ENCODE measurements around the gene GALNTL6.

The GALNTL6 gene

DNA sequence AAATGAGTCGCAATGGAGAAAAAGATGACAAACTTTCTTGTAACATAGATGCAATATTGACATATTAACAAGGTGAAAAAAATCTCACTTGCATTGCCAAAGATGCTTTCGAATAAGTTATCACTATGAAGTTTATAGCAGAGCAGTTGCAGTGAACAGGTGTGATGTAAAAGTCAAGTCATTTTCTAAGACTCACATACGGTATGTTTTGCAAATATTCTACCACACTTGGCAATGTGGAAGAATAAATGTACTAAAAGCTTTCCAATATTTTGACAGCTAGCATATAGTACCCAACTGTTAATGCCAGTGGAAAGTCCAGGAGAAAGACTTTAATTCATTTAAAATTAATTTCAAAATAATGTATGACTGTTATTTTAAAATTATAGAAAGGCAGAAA, 76.5 kb downstream of the GALNTL6 start:
- DNase-seq: no peak

DNA sequence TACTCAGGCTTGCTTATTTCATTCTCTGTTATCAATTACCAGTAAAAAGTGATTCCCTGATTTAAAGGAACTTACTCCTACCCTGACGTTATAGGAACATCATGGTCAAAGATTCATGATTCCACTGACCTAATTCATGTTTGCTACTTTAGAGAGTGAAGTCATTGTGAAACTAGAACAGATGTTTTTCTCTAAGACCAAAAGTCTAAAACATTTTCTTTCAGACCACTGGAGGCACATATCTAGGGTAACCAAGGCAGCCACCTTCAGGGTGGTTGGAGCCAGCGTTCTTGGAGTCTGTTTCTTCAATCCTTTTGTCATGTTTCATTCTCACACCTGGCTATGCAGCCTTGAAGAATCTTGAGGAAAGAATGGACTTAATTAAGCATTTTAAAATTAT, 77.8 kb downstream of the GALNTL6 start:
- no peak for DNase-seq

DNA sequence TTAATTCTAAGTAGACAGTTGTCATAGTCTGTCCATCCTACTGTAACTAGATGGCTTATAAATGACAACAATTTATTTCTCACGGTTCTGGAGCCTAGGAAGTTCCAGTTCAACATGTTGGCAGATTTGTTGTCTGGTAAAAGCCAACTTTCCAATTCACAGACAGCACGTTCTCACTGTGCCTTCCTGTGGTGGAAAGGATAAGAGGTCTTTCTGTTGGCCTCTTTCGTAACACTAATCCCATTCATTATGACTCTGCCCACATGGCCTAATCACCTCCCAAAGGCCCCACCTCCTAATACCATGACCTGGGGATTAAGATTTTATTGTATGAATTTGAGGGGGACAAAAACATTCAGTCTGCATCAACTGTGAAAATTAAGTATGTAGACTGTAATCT, 83.2 kb downstream of the GALNTL6 start:
- DNase-seq: no peak

DNA sequence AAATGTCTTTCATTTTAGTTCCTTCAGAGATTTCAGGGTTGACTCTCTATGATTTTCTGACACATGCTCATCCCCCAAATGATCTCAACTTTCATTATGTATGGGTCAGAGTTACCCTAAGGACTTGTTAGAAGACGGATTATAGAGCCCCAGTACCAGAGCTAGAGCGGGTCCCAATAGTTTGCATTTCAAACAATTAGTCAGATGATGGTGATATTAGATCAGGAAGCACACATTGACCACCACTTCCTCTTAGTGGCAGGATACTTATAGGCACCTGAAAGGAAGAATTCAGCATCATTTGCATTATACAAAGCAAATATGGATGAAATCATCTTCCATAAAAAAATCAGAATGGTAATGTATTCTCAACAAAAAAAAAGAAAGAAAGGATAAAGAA, 106.1 kb downstream of the GALNTL6 start:
- DNase-seq: no peak

DNA sequence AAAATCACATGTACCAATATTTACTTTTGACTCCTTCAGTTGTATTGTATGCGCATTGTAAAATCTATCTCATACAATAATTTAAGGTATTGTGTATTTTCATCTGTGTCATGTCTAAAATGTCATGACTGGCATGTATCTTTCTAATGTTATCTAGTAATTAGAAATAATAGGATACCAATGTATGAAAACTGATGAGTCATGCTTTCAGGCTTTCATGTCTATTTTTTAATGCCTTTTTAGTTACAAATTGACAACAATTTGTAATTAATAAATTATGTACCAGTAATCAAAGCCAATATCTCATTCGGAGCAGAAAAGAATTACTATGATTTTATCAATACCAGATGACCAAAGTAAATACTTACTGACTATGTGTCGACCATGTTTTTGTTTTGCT, 107.7 kb downstream of the GALNTL6 start:
- no peak for DNase-seq

DNA sequence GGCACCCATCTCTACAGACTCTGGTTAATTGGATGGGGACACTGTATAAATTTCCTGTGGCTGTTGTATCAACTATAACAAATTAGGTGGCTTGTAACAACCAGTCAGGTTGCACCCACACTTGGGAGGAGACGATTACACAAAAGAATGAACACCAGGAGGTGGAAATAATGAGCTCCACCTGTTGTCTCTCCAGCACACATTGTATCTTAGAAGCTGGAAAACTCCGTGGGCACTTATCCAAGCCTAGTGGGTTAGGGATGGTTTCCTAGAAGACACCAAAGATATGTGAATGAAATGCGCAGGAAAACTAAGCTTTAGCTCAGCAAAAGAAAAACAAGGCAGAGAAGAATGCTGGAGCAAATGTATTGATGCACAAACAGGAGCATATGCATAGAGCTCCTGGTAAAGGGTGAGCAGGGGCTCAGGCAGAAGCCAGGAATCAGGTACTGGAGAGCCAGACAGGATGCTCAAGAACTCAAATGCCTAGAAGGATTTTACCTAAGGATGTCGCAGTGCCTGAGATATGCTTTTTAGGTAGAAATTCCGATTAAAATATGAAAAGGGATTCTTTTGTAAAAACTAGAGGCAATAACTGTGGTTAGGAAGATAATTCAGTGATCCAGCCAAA, 111.7 kb downstream of the GALNTL6 start:
- DNase-seq: no peak

DNA sequence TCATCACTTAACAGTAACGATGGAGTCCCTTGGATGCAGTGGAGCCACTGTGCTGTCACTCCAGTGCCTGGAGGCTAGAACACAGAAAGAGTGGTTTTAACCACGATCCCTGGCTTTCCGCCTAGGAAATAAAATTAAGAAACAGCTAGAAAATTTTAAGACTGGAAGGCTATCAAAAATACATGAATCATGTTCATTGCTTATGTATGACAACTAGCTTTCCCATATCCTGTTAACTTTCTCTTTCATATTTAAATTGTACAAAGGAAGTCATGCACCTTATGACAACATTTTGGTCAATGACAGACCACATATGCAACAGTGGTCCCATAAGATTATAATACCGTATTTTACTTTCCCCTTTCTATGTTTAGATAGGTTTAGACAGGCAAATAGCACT, 115.1 kb downstream of the GALNTL6 start:
- no peak for DNase-seq

DNA sequence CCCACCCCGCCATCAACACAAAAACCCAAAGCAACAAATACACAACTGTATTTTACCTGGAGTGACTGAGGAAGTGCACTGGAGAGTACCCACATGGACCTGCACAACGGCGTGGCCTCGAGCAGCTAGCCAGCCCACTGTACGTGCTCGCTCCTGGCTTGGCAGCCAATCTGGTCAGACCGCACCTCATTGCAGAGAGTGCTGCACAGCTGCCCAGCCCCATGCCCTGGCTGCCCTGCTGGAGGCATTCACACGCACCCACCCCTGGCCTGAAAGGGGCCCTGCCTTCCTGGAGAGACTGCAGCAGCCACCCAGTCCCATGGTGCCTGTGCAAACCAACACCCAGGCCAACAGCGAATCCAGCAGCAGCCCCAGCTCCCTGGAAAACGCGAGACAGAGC, 116.3 kb downstream of the GALNTL6 start:
- no peak for DNase-seq

DNA sequence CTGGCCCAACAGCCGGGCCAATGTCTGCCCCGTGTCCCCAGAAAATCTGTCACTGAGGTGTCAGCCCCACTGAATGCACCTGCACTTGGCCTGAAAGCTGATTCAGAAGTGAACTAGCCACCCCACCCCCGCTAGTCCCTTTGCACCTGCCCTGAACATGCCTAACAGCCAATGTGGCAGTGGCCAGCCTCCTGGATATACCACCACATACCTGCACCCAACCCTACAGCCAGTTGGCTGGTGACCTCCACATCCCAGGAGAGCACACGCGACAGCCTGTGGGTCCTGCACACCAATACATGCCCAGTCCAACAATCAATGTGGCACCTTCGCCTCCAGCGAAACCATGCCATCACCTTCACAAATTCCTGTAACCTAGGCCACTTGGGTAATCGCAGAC, 116.7 kb downstream of the GALNTL6 start:
- DNase-seq: no peak

DNA sequence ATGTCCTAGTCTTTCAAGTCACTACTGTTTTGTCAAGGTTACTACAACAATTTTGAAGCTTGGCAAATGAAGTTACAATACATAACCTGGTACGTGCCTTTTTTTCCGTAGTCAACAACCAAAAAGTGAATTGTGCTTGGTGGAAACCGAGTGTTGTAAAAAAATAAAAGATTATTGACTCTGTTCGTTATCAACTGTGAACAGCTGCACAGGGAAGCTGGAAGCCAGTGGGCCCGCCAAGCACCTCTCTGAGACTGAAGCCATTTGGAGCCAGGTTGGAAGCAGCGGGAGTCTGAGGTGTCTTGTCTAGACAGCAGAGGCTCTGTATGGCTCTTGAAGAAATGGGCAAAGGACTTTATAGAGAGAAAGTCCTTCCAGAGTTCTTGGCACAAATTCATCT, 119.0 kb downstream of the GALNTL6 start:
- DNase-seq: no peak

DNA sequence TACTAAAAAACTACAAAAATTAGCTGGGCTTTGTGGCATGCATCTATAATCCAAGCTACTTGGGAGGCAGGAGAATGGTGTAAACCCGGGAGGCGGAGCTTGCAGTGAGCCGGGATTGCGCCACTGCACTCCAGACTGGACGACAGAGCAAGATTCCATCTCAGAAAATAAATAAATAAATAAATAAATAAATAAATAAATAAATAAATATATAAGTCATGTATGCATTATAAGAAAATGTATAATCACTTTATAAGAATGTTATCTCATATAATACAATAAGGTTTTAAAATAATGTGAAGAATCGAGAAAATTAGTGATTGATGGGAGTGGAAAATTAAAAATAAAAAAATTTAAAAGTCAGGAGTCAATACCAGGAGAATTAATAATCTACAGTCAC, 127.5 kb downstream of the GALNTL6 start:
- no peak for DNase-seq

DNA sequence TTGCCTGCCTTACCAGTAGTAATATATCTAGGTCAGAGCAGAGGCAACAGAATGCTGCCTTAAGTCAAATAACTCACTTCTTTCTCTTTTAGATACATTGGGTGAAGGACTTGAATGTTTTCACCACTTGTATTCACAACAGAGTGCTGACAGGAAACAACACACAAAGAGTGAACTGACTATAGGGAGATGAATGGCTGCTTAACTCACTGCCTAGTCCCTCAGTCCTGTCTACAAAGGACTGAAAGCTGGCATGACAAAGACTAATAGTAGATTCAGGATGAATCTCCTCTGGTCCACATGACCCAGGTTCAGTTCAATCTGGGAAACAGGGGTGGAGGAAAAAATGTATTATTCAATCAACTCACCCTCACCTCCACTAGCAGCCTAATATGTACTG, 134.2 kb downstream of the GALNTL6 start:
- DNase-seq: no peak

DNA sequence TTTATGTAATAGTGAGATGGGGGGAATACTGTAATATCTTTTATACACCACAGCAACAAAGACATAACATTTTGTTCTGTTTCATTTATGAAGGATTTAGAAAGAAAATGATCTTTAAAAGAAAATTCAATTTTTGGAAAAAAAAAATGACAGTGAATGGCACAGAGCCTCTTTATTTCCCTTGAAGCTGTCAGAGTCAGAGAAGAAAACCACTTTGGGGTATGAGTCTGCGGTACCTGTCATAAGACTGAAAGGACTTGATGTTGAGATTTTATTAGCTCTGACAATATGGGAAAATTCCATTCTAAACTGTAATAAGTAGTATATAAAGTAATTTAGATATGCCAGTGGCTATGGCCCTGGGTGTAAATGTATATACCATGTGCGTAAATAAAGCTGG, 134.8 kb downstream of the GALNTL6 start:
- no peak for DNase-seq

DNA sequence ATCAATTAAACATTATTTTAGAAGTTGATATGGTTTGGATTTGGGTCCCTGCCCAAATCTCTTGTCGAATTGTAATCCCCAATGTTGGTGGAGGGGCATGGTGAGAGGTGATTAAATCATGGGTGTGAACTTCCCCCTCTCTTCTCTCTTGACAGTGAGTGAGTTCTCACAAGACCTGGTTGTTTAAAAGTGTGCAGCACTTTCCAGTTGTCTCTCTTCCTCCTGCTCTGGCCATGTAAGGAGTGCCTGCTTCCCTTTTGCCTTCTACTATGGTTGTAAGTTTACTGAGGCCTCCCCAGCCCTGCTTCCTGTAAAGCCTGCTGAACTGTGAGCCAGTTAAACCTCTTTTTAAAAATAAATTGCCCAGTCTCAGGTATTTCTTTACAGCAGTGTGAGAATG, 141.4 kb downstream of the GALNTL6 start:
- DNase-seq: no peak

DNA sequence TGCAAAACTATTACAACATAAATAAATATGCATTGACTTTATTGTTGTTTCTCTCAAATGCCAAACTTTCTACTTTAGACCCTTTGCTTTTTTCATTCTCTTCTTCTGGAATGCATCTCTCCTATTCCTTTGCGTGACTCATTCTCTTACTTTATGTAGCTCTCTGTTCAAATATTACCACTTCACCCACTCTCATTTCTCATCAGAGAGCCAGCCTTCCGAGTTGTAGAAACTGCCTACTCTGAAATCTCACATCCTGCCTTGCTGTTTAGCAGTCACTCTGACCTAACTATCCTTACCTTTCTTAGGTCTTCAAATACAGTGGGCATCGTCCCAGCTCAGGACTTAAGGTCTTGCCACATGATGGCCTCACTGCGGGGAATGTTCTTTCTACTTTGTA, 143.5 kb downstream of the GALNTL6 start:
- DNase-seq: no peak

DNA sequence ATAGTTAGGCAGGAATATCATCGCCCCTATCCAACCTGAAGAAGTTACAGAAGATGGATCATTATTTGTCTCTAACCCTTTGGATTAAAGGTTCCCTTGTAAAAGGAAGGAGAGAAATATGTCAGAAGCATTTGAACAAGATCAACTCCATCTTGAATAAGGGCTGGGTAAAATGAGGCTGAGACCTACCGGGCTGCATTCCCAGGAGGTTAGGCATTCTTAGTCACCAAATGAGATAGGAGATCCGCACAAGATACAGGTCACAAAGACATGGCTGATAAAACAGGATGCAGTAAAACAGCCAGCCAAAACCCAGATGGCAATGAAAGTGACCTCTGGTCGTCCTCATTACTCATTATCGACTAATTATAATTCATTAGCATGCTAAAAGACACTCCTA, 148.9 kb downstream of the GALNTL6 start:
- DNase-seq: no peak

DNA sequence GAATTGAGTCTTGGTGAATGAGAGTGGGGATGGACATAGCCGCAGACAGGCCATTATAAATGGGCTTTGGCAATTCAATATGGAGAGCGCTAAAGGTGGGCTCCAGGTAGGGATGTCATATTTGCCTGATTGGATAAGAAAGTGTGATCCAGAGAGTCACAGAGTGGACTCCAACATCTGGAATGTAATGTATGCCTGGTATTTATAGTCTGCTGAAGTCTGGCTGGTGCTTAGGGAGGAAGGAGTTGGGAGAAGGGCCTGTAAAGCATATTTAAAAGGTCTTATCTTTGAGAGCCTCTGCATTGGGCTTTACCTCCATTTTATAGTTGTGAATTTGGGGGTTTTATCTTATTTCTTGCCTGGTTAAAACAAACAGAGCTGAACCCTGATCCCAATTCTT, 153.2 kb downstream of the GALNTL6 start:
- DNase-seq: no peak

DNA sequence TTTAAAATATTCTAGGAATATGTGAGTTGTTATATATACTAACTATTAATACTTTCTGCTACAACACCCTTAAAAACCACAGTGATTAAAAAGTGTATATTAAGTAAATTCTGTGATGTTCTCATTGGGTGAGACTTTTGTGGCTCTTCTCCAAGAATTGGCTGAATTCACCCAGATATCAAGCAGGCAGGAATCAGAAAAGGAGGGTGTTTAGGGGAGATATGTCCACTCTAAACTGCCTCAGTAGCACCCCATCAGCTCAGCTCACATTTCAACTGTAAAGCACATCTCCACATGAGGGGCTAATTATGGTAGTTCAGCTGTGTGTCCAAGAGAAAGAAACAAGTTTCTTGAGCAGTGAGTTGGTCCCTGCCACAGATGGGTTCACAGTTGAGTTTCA, 165.0 kb downstream of the GALNTL6 start:
- DNase-seq: no peak

DNA sequence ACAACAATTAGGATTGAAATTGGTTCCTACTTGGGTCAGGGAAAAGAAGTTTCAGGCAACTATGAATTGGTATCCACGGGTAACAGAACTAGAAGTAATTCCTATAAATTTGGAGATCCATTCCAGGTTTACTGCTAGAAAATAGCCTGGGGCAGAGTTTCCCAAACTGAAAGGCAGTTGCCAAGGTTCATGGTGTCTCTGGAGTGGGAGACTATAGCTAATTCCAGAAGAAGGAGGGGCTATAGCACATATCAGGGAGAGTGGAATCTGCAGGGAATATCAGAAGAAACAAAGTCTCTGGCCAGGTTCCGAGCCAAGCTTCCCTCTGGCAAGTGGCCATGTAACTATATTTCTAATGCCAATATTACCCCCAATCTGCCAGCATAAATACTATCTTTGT, 166.3 kb downstream of the GALNTL6 start:
- no peak for DNase-seq

DNA sequence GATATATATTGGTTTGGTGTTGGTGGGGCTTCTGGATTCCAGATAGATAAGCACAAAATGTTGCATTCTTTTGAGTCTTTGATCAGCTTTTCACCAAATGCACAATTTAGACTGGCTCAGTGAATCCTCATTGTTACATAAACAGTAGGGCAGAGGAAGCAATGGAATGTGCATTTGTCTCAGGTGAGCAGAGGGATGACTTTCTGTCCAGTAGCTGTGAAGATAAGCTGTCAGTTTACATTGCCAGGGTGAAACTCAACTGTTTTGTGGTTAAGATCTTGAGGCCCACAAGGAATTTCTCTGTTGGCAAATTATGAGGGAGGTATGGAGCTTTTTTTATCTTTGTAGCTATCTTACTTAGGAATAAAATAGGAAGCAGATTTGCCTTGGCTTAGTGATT, 168.0 kb downstream of the GALNTL6 start:
- no peak for DNase-seq

DNA sequence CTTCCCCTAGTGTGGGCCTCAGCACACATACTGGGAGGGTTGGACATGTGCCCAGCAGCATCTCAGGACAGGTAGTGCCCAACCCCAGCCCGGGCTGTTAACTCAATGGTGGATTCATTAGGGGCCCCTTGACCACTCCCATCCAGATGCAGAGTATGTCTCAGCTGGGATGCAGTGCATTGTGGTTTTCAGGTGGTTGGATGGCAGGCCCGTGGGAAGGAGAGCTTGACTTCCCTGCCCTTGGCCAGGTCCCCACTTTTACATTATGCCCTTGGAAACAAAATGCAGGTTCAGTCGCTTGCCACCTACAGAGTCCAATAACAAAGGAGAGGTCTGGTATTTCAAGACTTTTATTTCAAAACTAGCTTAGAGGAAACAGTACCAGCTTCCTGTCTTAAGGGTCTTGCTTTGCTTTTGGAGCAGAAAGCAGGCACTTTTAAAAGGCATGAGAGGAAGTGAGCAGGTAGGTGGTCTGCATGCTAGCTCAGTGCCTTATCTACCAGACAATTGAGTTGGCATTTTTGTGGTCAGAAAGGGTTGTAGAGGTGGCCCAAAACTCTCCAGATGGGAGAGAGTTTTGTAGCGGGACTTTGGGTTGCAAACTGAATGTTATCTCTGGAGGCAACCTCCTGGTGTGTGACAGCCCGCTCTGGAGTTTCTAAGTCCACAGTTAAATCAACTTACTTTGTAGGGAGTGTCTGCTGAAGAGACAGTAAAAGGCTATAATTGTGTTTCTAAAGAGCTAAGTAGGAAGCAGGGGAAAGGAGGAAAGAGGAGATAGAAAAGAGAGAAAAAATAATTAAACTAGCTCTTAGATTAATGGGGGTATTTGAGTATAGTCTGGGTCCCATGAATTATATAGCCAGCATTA, 171.0 kb downstream of the GALNTL6 start:
- DNase-seq: no peak

DNA sequence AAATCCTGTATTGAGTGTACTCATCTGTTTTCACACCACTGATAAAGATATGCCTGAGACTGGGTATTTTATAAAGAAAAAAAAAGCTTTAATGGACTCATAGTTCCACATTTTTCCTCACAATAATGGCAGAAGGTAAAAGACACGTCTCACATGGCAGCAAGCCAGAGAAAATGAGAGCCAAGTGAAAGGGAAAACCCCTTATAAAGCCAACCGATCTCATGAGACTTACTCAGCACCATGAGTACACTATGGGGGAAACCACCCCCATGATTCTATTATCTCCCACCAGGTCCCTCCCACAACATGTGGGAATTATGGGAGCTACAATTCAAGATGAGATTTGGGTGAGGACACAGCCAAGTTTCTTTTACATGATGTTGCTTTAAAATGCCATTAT, 171.9 kb downstream of the GALNTL6 start:
- DNase-seq: no peak

DNA sequence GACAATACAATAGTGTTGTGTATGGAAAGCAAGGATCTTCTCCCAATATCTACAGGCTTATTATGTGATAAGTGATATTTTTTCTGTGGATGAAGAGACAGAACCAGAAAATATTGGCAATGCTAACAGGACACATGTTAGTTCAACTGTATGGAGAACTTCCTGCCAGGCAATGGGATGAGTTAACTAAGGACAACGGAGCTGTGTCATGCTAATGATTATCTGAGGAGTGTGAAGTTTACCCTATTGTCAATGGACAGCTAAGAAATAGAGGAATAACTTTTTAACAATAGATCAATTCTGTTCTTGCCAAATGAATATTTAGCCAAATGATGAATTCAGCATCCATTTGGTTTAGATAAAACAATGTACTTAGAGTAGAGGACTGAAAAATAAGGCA, 180.0 kb downstream of the GALNTL6 start:
- DNase-seq: no peak

DNA sequence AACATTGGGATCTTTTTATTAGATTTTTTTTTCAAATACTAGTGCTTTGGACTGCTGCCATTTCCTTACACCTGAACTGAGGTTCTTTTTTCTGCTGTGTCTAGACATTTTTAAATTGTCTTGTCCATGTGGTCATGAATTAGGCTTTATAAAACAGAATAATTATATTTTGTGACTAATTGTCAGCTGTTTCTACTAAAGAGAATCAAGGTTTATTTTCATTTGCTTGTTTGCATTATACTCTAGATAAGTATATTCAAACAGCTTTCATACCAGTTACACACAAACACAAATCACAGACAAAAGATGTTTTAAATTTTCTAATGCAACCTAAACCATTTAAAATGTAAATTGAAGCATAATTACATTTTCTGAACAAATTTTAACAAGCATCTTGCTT, 194.7 kb downstream of the GALNTL6 start:
- no peak for DNase-seq
